Common myeloid progenitor, CD34-positive (primary cell): Measurements from ENCODE around the gene CTSZ.

Experiments used
- CTCF ChIA-PET: fragments of 350-600 bp; sonication (Branson Sonifier 250); formaldehyde crosslinking; loops from one replicate; lab custom pipeline; 2021; ENCODE audit warnings: antibody characterized with exemption; lab: Charles Lee
- POLR2A ChIA-PET: fragments of 350-600 bp; sonication (Branson Sonifier 250); formaldehyde crosslinking; loops from one replicate; lab custom pipeline; 2021; ENCODE audit warnings: antibody characterized with exemption; lab: Charles Lee
- DNase-seq, 3 donors: peaks; one replicate each; pipeline versions ENCODE4 v3.0.0 to v3.0.0-alpha.2; 2013
- H3K27ac ChIP-seq, 2 experiments: 1 replicate in 1 of 2; 2 replicates in 1 of 2; pipeline ENCODE4 v1.7.0; 2013; ENCODE audit warnings: inconsistent platforms in 2 of 2, low read length in 2 of 2, mild to moderate bottlenecking in 2 of 2, low read depth in 1 of 2, moderate library complexity in 1 of 2; ENCODE audit not compliant: severe bottlenecking in 2 of 2, insufficient read depth in 1 of 2, poor library complexity in 1 of 2
- H3K27me3 ChIP-seq, 5 experiments: replicated peaks in 2 of 5; 1 replicate in 3 of 5; 2 replicates in 2 of 5; pipeline versions ENCODE4 v1.6.1 to v1.7.0; 2013; ENCODE audit warnings: low read length in 4 of 5, mild to moderate bottlenecking in 2 of 5, moderate library complexity in 2 of 5, inconsistent platforms in 1 of 5; ENCODE audit not compliant: insufficient read depth in 5 of 5, control insufficient read depth in 4 of 5
- H3K36me3 ChIP-seq, 4 experiments: 1 replicate in 2 of 4; 2 replicates in 2 of 4; pipeline versions ENCODE4 v1.6.1 to v1.7.0; 2013; ENCODE audit warnings: low read length in 3 of 4, control low read depth in 1 of 4, mild to moderate bottlenecking in 1 of 4; ENCODE audit not compliant: control insufficient read depth in 4 of 4, insufficient read depth in 4 of 4
- H3K4me1 ChIP-seq, 4 experiments: 1 replicate in 3 of 4; 2 replicates in 1 of 4; pipeline versions ENCODE4 v1.6.1 to v1.7.1; 2013; ENCODE audit warnings: low read length in 3 of 4, mild to moderate bottlenecking in 3 of 4, control low read depth in 1 of 4, inconsistent platforms in 1 of 4, moderate library complexity in 1 of 4; ENCODE audit not compliant: control insufficient read depth in 4 of 4, insufficient read depth in 4 of 4; ENCODE audit errors: control extremely low read depth in 1 of 4
- H3K4me3 ChIP-seq, 7 experiments: 1 replicate in 4 of 7; 2 replicates in 3 of 7; pipeline versions ENCODE4 v1.5.1 to v1.7.0; 2013; ENCODE audit warnings: mild to moderate bottlenecking in 7 of 7, low read length in 6 of 7, moderate library complexity in 6 of 7, inconsistent platforms in 2 of 7, low read depth in 2 of 7, control low read depth in 1 of 7; ENCODE audit not compliant: insufficient read depth in 4 of 7, control insufficient read depth in 1 of 7; ENCODE audit errors: extremely low read depth in 1 of 7
- H3K9me3 ChIP-seq, 5 experiments: 1 replicate in 4 of 5; 2 replicates in 1 of 5; pipeline versions ENCODE4 v1.6.1 to v1.7.1; 2013; ENCODE audit warnings: low read length in 4 of 5, mild to moderate bottlenecking in 2 of 5, inconsistent platforms in 1 of 5, low read depth in 1 of 5, moderate library complexity in 1 of 5; ENCODE audit not compliant: control insufficient read depth in 4 of 5, insufficient read depth in 2 of 5; ENCODE audit errors: control extremely low read depth in 1 of 5
- WGBS: methylation state at CpG from one replicate; pipeline ENCODE4 v1.1.5; 2013; ENCODE audit not compliant: insufficient coverage; 5-methylcytosine and 5-hydroxymethylcytosine counted together

The CTSZ gene

GRCh38 chr20:59032713-59033059 is 25.6 kb upstream of the CTSZ start:
- Histone ChIP-seq H3K4me1 (peaks cover 17 to 37% (median 27%) of the 10 kb centered on the region in 4 experiments), H3K9me3 (no peaks in the 10 kb centered on the region), H3K36me3 (peaks cover 8 to 56% (median 44%) of the 10 kb centered on the region in 4 experiments), H3K4me3 (peak overlapping the region; percentile 44 to 84 (median 64)), H3K27ac (peak overlapping the region; percentile 34 to 71), H3K27me3 (no peaks in the 10 kb centered on the region)
- DNase-seq, result no peak
- POLR2A ChIA-PET, result interaction anchor here (0.7 to 2.6 kb wide), 10 partner anchors 9 to 143 kb away, joined by 3 to 11 read pairs (median 4); partner anchors contain the start of gene PRELID3B
- WGBS, result 0% methylated on average over 11 of the region's 13 CpGs
- CTCF ChIA-PET, result interaction anchor here (1.0 to 1.6 kb wide), 5 partner anchors 8 to 220 kb away, joined by 3 to 12 read pairs (median 3); no protein-coding TSS in a partner anchor

- WGBS, result 0% methylated on average over 82 of the region's 86 CpGs
- Histone ChIP-seq H3K9me3 (no peaks in the 10 kb centered on the region), H3K4me1 (peaks cover 17 to 37% (median 27%) of the 10 kb centered on the region in 4 experiments), H3K4me3 (peak within 1 kb of the TSS; percentile 54 to 87 (median 79)), H3K36me3 (peaks cover 8 to 56% (median 43%) of the 10 kb centered on the region in 4 experiments), H3K27me3 (no peaks in the 10 kb centered on the region), H3K27ac (peak within 1 kb of the TSS; percentile 53 to 85)
- POLR2A ChIA-PET, result interaction anchor here (0.6 to 2.6 kb wide), 13 partner anchors 9 to 1330 kb away, joined by 3 to 11 read pairs (median 4); no protein-coding TSS in a partner anchor
- CTCF ChIA-PET, result interaction anchor here (0.9 to 1.6 kb wide), 8 partner anchors 9 to 221 kb away, joined by 3 to 12 read pairs (median 4); partner anchors contain the start of gene TUBB1
- peak; percentile 96 to 98 (median 98) for DNase-seq
Measured at GRCh38 chr20:59032023-59032712, 25.1 kb upstream of the CTSZ start, which contains the start of gene ATP5F1E. TSS of gene ATP5F1E (minus strand) at chr20:59032335. CDS start at chr20:59032251, 84 bp downstream.

GRCh38 chr20:59031564-59032022 is 24.5 kb upstream of the CTSZ start:
- 21% methylated on average over 13 of the region's 13 CpGs for WGBS
- Histone ChIP-seq H3K9me3 (no peaks in the 10 kb centered on the region), H3K4me1 (peaks cover 17 to 37% (median 27%) of the 10 kb centered on the region in 4 experiments), H3K36me3 (peaks cover 8 to 56% (median 38%) of the 10 kb centered on the region in 4 experiments), H3K27me3 (no peaks in the 10 kb centered on the region), H3K27ac (peak overlapping the region; percentile 53 to 85), H3K4me3 (peak overlapping the region; percentile 54 to 87 (median 79))
- POLR2A ChIA-PET, result interaction anchor here (0.6 to 2.6 kb wide), 9 partner anchors 10 to 1329 kb away, joined by 3 to 11 read pairs (median 4); no protein-coding TSS in a partner anchor
- CTCF ChIA-PET, result interaction anchor here (0.9 to 1.6 kb wide), 6 partner anchors 9 to 164 kb away, joined by 3 to 12 read pairs (median 4); partner anchors contain the start of gene TUBB1
- DNase-seq, result no peak

- no peaks in the 10 kb centered on the region for H3K27me3 ChIP-seq
- H3K36me3 ChIP-seq, result peaks cover 7 to 55% (median 34%) of the 10 kb centered on the region in 4 experiments
- ChIA-PET POLR2A (interaction anchor here (1.2 to 2.6 kb wide), 4 partner anchors 13 to 142 kb away, joined by 4 to 11 read pairs (median 9); no protein-coding TSS in a partner anchor), CTCF (interaction anchor here (0.7 to 1.6 kb wide), 4 partner anchors 12 to 23 kb away, joined by 3 to 12 read pairs (median 4); partner anchors contain the start of gene TUBB1)
- no peaks in the 10 kb centered on the region for H3K9me3 ChIP-seq
- peaks cover 17 to 37% (median 27%) of the 10 kb centered on the region in 4 experiments for H3K4me1 ChIP-seq
- 89% methylated on average over 4 of the region's 7 CpGs for WGBS
- H3K27ac ChIP-seq, result peak overlapping the region; percentile 53 to 85
- H3K4me3 ChIP-seq, result peak overlapping the region in 6 of 7 experiments; percentile 63 to 87 (median 80)
- no peak for DNase-seq
Measured at GRCh38 chr20:59030911-59031563, 24.0 kb upstream of the CTSZ start.

- Histone ChIP-seq H3K9me3 (no peaks in the 10 kb centered on the region), H3K27ac (peak overlapping the region in 1 of 2 experiments; percentile 19), H3K4me3 (no peak overlapping the region), H3K36me3 (peaks cover 15 to 62% (median 39%) of the 10 kb centered on the region in 4 experiments), H3K4me1 (peaks cover 17 to 37% (median 27%) of the 10 kb centered on the region in 4 experiments), H3K27me3 (no peaks in the 10 kb centered on the region)
- CTCF ChIA-PET, result interaction anchor here (1.4 kb wide), 1 partner anchor 9 kb away, joined by 4 read pairs; the partner anchor contains the start of gene TUBB1
- WGBS, result no CpG with 5 or more reads among the region's 2 CpGs
- no peak for DNase-seq
- POLR2A ChIA-PET, result no interaction called here
Measured at GRCh38 chr20:59028812-59029211, 21.8 kb upstream of the CTSZ start.

- Histone ChIP-seq H3K4me1 (peaks cover 16 to 34% (median 23%) of the 10 kb centered on the region in 4 experiments), H3K27me3 (no peaks in the 10 kb centered on the region), H3K4me3 (no peak overlapping the region), H3K9me3 (no peaks in the 10 kb centered on the region), H3K36me3 (peaks cover 15 to 71% (median 45%) of the 10 kb centered on the region in 4 experiments), H3K27ac (no peak overlapping the region)
- ChIA-PET POLR2A (no interaction called here), CTCF (interaction anchor here (1.0 to 1.4 kb wide), 3 partner anchors 8 to 129 kb away, joined by 3 to 4 read pairs (median 3); partner anchors contain the start of gene TUBB1)
- 94% methylated on average over 7 of the region's 8 CpGs for WGBS
- no peak for DNase-seq
Measured at GRCh38 chr20:59027741-59028320, 20.8 kb upstream of the CTSZ start.
